ENCODE results near the gene ITPKB. TPM values are rescaled to one million over a fixed set of nuclear protein-coding genes. Genes with fewer than 3 reads are reported as not detected.

Gene ITPKB
- total RNA-seq, 2 donors from 2014 or later, result 37.5 to 51.3 TPM

GRCh38 chr1:226638001-226638601 lies 101.0 kb downstream of the ITPKB start:
- ATAC-seq (no peak), DNase-seq (ENCODE audit: low spot score in 2 of 2) (peak in 1 of 2 donors; percentile 52)
- H3K36me3 Mint-ChIP-seq, result peaks cover 0 to 6% of the 10 kb centered on the region in 2 donors
- H3K27ac Mint-ChIP-seq, result no peak overlapping the region
- no peaks in the 10 kb centered on the region for H3K9me3 Mint-ChIP-seq

DNA sequence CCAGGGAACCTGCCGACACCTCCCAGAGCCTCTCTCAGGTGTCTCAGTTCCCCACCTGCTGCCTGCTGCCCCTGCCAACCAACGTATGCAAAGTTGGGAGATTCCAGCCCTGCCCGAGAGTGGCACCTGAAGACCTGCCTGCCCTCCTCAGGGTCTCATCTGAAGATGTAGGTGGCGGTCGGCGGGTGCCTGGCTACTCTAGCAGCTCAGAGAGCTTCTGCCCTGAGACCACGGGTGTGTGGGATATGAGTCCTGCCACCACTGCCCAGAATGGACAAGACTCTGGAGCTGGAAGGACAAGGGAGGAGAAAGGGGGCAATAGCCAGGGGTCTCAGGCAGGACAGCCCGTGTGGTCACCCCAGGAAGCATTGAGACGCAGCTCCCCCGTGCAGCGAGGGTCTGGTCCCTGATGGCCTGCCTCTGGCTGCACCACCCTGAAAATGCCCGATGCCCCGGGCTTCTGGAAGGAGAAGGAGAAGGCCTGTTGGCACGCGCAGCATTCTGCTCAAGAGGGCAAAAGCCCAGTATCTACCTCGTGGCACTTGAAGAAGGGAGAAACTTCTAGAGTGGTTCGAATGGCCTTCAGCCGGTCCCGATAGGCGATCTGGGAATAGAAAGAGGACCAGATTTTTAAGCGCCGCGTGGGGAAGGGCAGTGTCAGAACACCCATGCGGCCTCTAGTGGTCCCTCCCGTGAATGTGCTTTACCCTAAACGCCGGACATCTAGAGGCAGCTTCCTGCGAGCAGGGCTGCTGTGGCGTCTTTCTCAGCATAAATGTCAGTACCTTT lies 101.7 kb downstream of the ITPKB start:
- Mint-ChIP-seq H3K9me3 (no peaks in the 10 kb centered on the region), H3K27ac (peak overlapping the region in 1 of 2 donors; percentile 5), H3K36me3 (peaks cover 0 to 5% of the 10 kb centered on the region in 2 donors)
- peak in 1 of 2 donors; percentile 49 for DNase-seq (ENCODE audit: low spot score in 2 of 2)
- no peak for ATAC-seq

DNA sequence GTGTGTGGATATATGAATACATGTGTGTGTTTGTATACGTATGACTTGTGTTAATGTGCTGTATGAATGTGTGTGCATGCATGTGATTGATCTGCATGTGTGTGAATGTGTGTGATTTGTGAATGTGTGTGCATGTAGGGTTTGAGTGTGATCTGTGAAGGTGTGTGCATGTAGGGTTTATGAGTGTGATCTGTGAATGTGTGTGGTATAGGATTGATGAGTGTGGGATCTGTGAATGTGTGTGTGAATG lies 102.3 kb downstream of the ITPKB start:
- Mint-ChIP-seq H3K9me3 (no peaks in the 10 kb centered on the region), H3K27ac (no peak overlapping the region), H3K36me3 (no peaks in the 10 kb centered on the region)
- DNase-seq (ENCODE audit: low spot score in 2 of 2), result no peak
- ATAC-seq, result no peak

- ATAC-seq (peak; percentile 76 to 80), DNase-seq (ENCODE audit: low spot score in 2 of 2) (peak in 1 of 2 donors; percentile 65)
- Mint-ChIP-seq H3K36me3 (no peaks in the 10 kb centered on the region), H3K27ac (peak overlapping the region; percentile 83 to 88), H3K9me3 (no peaks in the 10 kb centered on the region)
These were observed 103.6 kb downstream of the ITPKB start for GRCh38 chr1:226635456-226635941.

GRCh38 chr1:226634611-226635246 lies 104.4 kb downstream of the ITPKB start:
- ATAC-seq (no peak), DNase-seq (ENCODE audit: low spot score in 2 of 2) (peak in 1 of 2 donors; percentile 55)
- H3K9me3 Mint-ChIP-seq, result no peaks in the 10 kb centered on the region
- peak overlapping the region; percentile 83 to 88 for H3K27ac Mint-ChIP-seq
- H3K36me3 Mint-ChIP-seq, result peaks cover 0 to 6% of the 10 kb centered on the region in 2 donors

DNA sequence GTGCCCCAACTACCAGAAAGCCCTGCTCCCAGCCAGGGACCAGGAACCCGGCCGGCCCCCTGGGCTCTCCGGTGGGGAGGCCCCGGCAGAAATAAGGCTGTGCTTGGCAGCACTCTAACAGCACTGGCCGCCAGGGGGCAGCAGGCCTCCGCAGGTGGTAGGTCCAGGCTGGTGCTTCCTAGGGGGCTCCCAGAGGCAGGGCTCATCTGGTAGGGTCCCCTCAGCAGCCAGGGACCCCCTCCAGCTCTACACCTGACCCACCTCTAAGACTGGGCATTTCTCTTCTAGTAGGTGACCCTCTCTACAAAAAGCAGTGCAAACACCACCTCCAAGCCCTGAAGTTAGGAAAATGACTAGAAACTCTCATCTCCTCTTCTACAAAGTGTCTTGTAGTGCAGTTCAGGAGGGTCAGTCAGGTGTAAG lies 104.9 kb downstream of the ITPKB start:
- Mint-ChIP-seq H3K9me3 (no peaks in the 10 kb centered on the region), H3K27ac (peak overlapping the region; percentile 38 to 69), H3K36me3 (peaks cover 0 to 6% of the 10 kb centered on the region in 2 donors)
- DNase-seq (ENCODE audit: low spot score in 2 of 2) (peak; percentile 52 to 87), ATAC-seq (peak; percentile 67 to 78)

DNA sequence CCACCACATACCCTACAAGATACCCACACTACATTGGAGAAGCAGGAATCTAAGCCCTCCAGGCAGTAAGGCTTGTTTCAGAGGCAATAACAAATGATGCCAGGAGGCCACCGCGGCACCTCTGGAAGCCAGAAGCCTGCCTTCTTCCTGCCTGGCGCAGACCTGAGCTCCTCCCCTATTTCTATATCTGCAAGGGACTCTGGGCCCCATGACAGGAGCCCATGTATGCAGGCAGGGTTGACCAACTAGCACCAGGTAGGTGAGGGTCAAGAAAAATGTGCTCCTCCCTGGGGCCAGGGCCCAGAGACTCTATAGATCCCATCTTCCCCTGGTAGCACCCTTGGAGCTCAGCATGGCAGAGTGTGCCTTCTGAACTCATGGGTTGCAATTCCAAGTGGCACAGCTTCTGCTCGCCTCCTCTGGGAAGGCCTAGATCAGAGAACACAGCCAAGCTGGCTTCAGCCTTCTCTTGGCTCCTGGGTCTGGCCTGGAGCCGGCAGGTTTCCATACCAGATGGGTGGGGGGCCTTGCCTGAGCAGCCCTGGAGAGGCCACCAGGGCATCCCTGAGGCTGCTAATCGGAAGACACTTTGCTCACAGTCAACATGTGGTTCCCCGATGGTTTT lies 105.4 kb downstream of the ITPKB start:
- ATAC-seq, result peak in 1 of 2 donors; percentile 27
- H3K9me3 Mint-ChIP-seq, result no peaks in the 10 kb centered on the region
- H3K36me3 Mint-ChIP-seq, result peaks cover 0 to 6% of the 10 kb centered on the region in 2 donors

GRCh38 chr1:226632922-226633351 lies 106.1 kb downstream of the ITPKB start:
- ATAC-seq (peak in 1 of 2 donors; percentile 5), DNase-seq (ENCODE audit: low spot score in 2 of 2) (peak in 1 of 2 donors; percentile 57)
- H3K27ac Mint-ChIP-seq, result peak overlapping the region; percentile 63 to 69
- peaks cover 0 to 7% of the 10 kb centered on the region in 2 donors for H3K36me3 Mint-ChIP-seq
- no peaks in the 10 kb centered on the region for H3K9me3 Mint-ChIP-seq

More for the DNA sequence above, 105.4 kb downstream of the ITPKB start:
- DNase-seq (ENCODE audit: low spot score in 2 of 2), result peak in 1 of 2 donors; percentile 62
- peak overlapping the region; percentile 63 to 69 for H3K27ac Mint-ChIP-seq

- Mint-ChIP-seq H3K36me3 (peaks cover 0 to 13% of the 10 kb centered on the region in 2 donors), H3K9me3 (no peaks in the 10 kb centered on the region), H3K27ac (peak overlapping the region; percentile 69 to 70)
- ATAC-seq, result no peak
- DNase-seq (ENCODE audit: low spot score in 2 of 2), result no peak
These were observed 106.8 kb downstream of the ITPKB start for GRCh38 chr1:226632169-226632879.

DNA sequence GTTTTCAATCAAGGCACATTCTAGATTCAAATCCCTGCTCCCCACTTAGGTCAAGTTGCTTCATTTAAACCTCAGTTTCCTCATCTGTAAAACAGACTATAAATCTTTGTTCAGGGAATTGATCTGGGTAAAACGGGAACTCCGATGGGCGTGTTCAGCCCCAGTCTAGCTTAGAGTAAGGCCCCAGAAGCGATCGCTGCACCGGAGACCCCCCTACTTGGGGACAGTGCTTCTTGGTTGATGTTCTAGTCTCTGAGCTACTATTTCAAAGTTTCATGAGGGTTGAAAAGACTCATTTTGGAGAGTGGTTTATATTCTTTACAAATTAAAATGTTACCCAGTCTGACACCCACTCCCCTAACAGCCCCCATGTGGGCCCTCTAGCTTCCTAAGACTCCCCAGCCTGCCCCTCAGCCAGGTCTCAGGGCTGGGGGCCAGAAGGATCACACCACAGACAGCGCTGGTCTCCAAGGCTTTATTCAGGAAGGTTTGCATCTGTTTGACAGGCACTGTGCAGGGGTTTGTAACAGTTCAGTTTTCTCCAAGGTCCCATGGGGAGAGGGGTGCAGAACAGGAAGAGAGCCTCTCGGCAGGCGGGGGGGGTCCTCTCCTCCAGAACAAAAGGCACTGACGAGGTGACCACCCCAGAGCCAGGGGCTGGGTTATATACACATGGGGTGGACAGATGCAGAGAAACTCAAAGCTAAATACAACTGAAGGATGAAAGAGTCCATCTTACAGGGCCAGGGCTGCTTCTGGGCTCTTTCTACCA lies 107.7 kb downstream of the ITPKB start:
- H3K9me3 Mint-ChIP-seq, result no peaks in the 10 kb centered on the region
- H3K27ac Mint-ChIP-seq, result peak overlapping the region in 1 of 2 donors; percentile 22
- H3K36me3 Mint-ChIP-seq, result peaks cover 0 to 22% of the 10 kb centered on the region in 2 donors
- DNase-seq (ENCODE audit: low spot score in 2 of 2) (no peak), ATAC-seq (no peak)

GRCh38 chr1:226630592-226630991 lies 108.5 kb downstream of the ITPKB start:
- DNase-seq (ENCODE audit: low spot score in 2 of 2) (no peak), ATAC-seq (no peak)
- Mint-ChIP-seq H3K36me3 (peaks cover 0 to 22% of the 10 kb centered on the region in 2 donors), H3K27ac (peak overlapping the region in 1 of 2 donors; percentile 72), H3K9me3 (no peaks in the 10 kb centered on the region)

- ATAC-seq (no peak), DNase-seq (ENCODE audit: low spot score in 2 of 2) (no peak)
- Mint-ChIP-seq H3K27ac (peak overlapping the region; percentile 44 to 72), H3K9me3 (no peaks in the 10 kb centered on the region), H3K36me3 (peaks cover 0 to 22% of the 10 kb centered on the region in 2 donors)
These were observed 109.1 kb downstream of the ITPKB start for GRCh38 chr1:226629896-226630550.

DNA sequence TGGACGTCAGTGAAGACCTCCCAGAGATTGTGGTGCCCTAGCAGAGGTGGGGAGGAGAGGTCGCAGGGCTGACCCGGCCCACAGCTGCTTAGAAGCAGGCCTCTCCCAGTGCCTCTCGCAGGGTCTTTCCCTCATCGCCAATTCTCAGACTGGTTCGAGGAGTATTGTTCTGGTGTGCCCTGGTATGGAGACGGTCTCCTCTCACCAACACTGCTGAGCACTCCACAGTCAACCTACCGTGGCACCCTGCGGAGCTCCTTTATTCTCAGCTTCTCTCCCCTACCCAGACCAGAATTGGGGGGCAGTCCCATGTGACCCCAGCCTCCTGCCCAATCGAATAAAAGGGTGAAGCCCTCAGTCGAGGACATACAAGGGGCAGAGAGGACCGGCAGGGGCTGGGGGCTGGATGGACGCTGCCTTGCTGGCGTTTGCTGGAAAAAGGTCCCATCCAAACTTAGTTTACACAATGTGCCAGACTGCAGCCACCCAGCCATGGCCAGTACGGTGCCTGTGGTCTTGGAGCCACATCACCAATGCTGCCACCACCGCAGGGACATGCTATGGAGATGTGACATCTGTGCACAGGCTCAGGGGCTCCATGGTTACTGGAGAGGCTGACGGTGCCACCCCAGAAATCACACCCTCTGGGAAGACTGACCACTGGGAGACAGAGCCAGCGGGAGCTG lies 109.7 kb downstream of the ITPKB start:
- DNase-seq (ENCODE audit: low spot score in 2 of 2) (no peak), ATAC-seq (no peak)
- Mint-ChIP-seq H3K27ac (peak overlapping the region in 1 of 2 donors; percentile 72), H3K9me3 (no peaks in the 10 kb centered on the region), H3K36me3 (peaks cover 0 to 22% of the 10 kb centered on the region in 2 donors)

DNA sequence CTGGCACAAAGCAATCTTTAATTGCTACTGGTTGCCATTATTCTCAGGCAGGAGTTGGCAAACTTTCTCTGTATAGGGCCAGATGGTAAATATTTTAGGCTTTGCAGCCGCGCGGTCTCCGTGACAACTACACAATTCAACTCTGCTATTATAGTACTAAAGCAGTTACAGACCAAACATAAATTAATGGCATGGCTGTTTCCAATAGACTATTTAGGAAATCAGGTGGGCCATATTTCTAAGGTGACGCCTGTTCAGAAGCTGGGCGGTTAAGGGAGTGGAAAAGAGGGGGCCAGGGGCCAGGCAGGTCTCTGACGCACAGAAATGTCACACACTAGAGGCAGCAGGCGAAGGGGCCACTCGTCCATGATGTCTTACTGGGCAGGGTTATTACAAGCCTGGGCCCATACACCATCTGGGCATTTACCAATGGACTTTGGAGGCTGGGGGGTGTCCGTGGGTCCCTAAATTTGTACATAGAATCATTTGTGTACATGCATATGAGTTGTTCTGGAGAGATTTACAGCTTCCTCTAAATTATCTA lies 110.4 kb downstream of the ITPKB start:
- ATAC-seq (no peak), DNase-seq (ENCODE audit: low spot score in 2 of 2) (no peak)
- Mint-ChIP-seq H3K27ac (peak overlapping the region in 1 of 2 donors; percentile 89), H3K9me3 (no peaks in the 10 kb centered on the region), H3K36me3 (peaks cover 0 to 22% of the 10 kb centered on the region in 2 donors)

All from activated naive CD4-positive, alpha-beta T cell treated with anti-CD3 and anti-CD28 coated beads, Interleukin-2, amount 50 U/mL, for 72 hours (primary cell).